ENCODE results near the gene SLC22A23.

GRCh38 chr6:3237761-3238662, 218.8 kb downstream of the SLC22A23 start:
- no peak for TF ChIP-seq POLR2A (IDR thresholded peaks at IDR 0.05)
- TF ChIP-seq CTCF (IDR thresholded peaks at IDR 0.05): no peak
- TF ChIP-seq EP300 (IDR thresholded peaks at IDR 0.05): peak in 1 of 2 donors; percentile 58
